GM23338 (cell line): ENCODE results near the gene TMEM132D. TPM values are rescaled to one million over a fixed set of nuclear protein-coding genes. Genes with fewer than 3 reads are reported as not detected.

Source experiments
- ATAC-seq: fragments of 200-7000 bp; cut with Tn5 transposase; 3 replicates; pipeline ENCODE4 v1.9.1; 2020
- DNase-seq: peaks from one replicate; pipeline ENCODE4 v3.0.0-alpha.2; 2015; ENCODE audit warnings: low spot score
- H2AFZ ChIP-seq: fragments of 200-600 bp; sonication (generic); 2 replicates; pipeline ENCODE4 v1.8.0; 2016; ENCODE audit warnings: antibody characterized with exemption, mild to moderate bottlenecking, moderate library complexity
- H3F3A ChIP-seq: fragments of 200-600 bp; sonication (generic); replicated peaks from 2 replicates; pipeline ENCODE4 v1.8.0; 2017; ENCODE audit warnings: antibody characterized with exemption, mixed run types, low read depth
- H3K27ac ChIP-seq: fragments of 200-600 bp; sonication (generic); 2 replicates; pipeline ENCODE4 v1.6.1; 2016; ENCODE audit warnings: low read depth
- H3K27me3 ChIP-seq: fragments of 200-600 bp; sonication (generic); 2 replicates; pipeline ENCODE4 v1.8.0; 2016; ENCODE audit warnings: mild to moderate bottlenecking, mixed run types, moderate library complexity; ENCODE audit not compliant: insufficient read depth
- H3K36me3 ChIP-seq: fragments of 200-600 bp; sonication (generic); 2 replicates; pipeline ENCODE4 v1.8.0; 2016; ENCODE audit warnings: mild to moderate bottlenecking; ENCODE audit not compliant: insufficient read depth
- H3K4me1 ChIP-seq: fragments of 200-600 bp; sonication (generic); 2 replicates; pipeline ENCODE4 v1.8.0; 2016; ENCODE audit warnings: mild to moderate bottlenecking, moderate library complexity; ENCODE audit not compliant: insufficient read depth
- H3K4me2 ChIP-seq: fragments of 200-600 bp; sonication (generic); 2 replicates; pipeline ENCODE4 v1.7.1; 2017; ENCODE audit warnings: mixed run types
- H3K4me3 ChIP-seq: fragments of 200-600 bp; sonication (generic); 2 replicates; pipeline ENCODE4 v1.6.1; 2016; ENCODE audit warnings: mixed run types
- H3K79me2 ChIP-seq: fragments of 200-600 bp; sonication (generic); replicated peaks from 2 replicates; pipeline ENCODE4 v1.8.0; 2017; ENCODE audit warnings: mild to moderate bottlenecking; ENCODE audit not compliant: insufficient read depth
- H3K9me2 ChIP-seq: fragments of 200-600 bp; sonication (generic); 2 replicates; pipeline ENCODE4 v1.8.0; 2017; ENCODE audit not compliant: insufficient read depth
- H4K20me1 ChIP-seq: fragments of 200-600 bp; sonication (generic); replicated peaks from 2 replicates; pipeline ENCODE4 v1.8.0; 2017; ENCODE audit warnings: mild to moderate bottlenecking; ENCODE audit not compliant: insufficient read depth
- H3K27ac Mint-ChIP-seq: 2 replicates; pipeline ENCODE4 v1.8.0; 2020; ENCODE audit warnings: inconsistent platforms, mild to moderate bottlenecking, moderate library complexity, mixed read lengths
- H3K27me3 Mint-ChIP-seq: 3 replicates; pipeline ENCODE4 v1.8.0; 2022; ENCODE audit warnings: low read depth, mild to moderate bottlenecking, moderate library complexity, mixed read lengths, inconsistent platforms; ENCODE audit not compliant: insufficient read depth, poor library complexity
- H3K36me3 Mint-ChIP-seq: 3 replicates; pipeline ENCODE4 v1.8.0; 2021; ENCODE audit warnings: low read depth, mild to moderate bottlenecking, inconsistent platforms, moderate library complexity, mixed read lengths
- H3K4me1 Mint-ChIP-seq: 3 replicates; pipeline ENCODE4 v1.8.0; 2020; ENCODE audit warnings: mild to moderate bottlenecking, inconsistent platforms, mixed read lengths
- H3K4me3 Mint-ChIP-seq: 3 replicates; pipeline ENCODE4 v1.8.0; 2021; ENCODE audit warnings: moderate library complexity, mild to moderate bottlenecking, inconsistent platforms, mixed read lengths
- H3K9me3 Mint-ChIP-seq: 3 replicates; pipeline ENCODE4 v1.8.0; 2020; ENCODE audit warnings: moderate library complexity, mild to moderate bottlenecking, inconsistent platforms, mixed read lengths
- CREB1 ChIP-seq: fragments of 250-450 bp; sonication (Bioruptor Pico); IDR thresholded peaks from 2 replicates; pipeline ENCODE4 v1.5.0; 2020; ENCODE audit warnings: low read depth, mild to moderate bottlenecking, moderate library complexity
- CTCF ChIP-seq, 2 experiments: fragments of 200-600 bp in 1 of 2; sonication (generic) in 1 of 2; conservative IDR thresholded peaks; 2 replicates each; pipeline versions ENCODE4 v1.5.1 to v1.6.1; 2016 to 2017; ENCODE audit warnings: antibody characterized with exemption in 2 of 2, low read depth in 2 of 2, mild to moderate bottlenecking in 2 of 2, moderate library complexity in 1 of 2
- EZH2 ChIP-seq: fragments of 200-600 bp; sonication (generic); IDR thresholded peaks from one replicate; pipeline ENCODE4 v1.8.0; 2017; ENCODE audit warnings: antibody characterized with exemption, mild to moderate bottlenecking, low read depth; ENCODE audit not compliant: unreplicated experiment
- EZH2phosphoT487 ChIP-seq: fragments of 200-600 bp; sonication (generic); IDR thresholded peaks from one replicate; pipeline ENCODE4 v1.8.1; 2018; ENCODE audit warnings: antibody characterized with exemption; ENCODE audit not compliant: unreplicated experiment
- JUNB ChIP-seq: IDR thresholded peaks from one replicate; pipeline ENCODE4 v1.6.1; 2016; ENCODE audit warnings: antibody characterized with exemption; ENCODE audit not compliant: unreplicated experiment
- NANOG ChIP-seq: IDR thresholded peaks from 2 replicates; pipeline ENCODE4 v1.6.1; 2016; ENCODE audit warnings: antibody characterized with exemption, borderline replicate concordance
- POLR2AphosphoS5 ChIP-seq: IDR thresholded peaks from 2 replicates; pipeline ENCODE4 v1.6.1; 2016; ENCODE audit warnings: antibody characterized with exemption, low read depth
- STAT1 ChIP-seq: IDR thresholded peaks from one replicate; pipeline ENCODE4 v1.6.1; 2016; ENCODE audit warnings: antibody characterized with exemption; ENCODE audit not compliant: unreplicated experiment
- ZNF114 ChIP-seq: fragments of 250-450 bp; sonication (Bioruptor Pico); IDR thresholded peaks from 2 replicates; pipeline ENCODE4 v1.5.0; 2020; ENCODE audit warnings: mild to moderate bottlenecking, moderate library complexity
- ZNF331 ChIP-seq: fragments of 250-450 bp; sonication (Bioruptor Pico); IDR thresholded peaks from 2 replicates; pipeline ENCODE4 v1.5.0; 2020; ENCODE audit warnings: low read depth, mild to moderate bottlenecking, moderate library complexity
- polyA plus RNA-seq: library from polyadenylated mRNA; unstranded; fragments of >200 nt; fragmentation: Nextera tagmentation; extraction: Ambion mirVana; gene quantifications from 2 replicates; pipeline ENCODE4 v1.2.1, GENCODE V29; 2016
- total RNA-seq: library from RNA; depleted of rRNA; stranded (reverse); fragments of >200 nt; shearing (Covaris generic); gene quantifications from 2 replicates; pipeline ENCODE4 v1.2.3, GENCODE V29; 2014
- TF ChIP-seq, protein P1 (sequence below): IDR thresholded peaks from one replicate; pipeline ENCODE4 v1.6.1; 2018; ENCODE audit warnings: antibody characterized with exemption; ENCODE audit not compliant: unreplicated experiment
- TF ChIP-seq, protein P2 (sequence below): IDR thresholded peaks from 2 replicates; pipeline ENCODE4 v1.6.1; 2016; ENCODE audit warnings: antibody characterized with exemption

Gene TMEM132D
- total and polyA plus RNA-seq, 2 experiments from 2014 or later = 0.44 to 5.3 TPM

DNA sequence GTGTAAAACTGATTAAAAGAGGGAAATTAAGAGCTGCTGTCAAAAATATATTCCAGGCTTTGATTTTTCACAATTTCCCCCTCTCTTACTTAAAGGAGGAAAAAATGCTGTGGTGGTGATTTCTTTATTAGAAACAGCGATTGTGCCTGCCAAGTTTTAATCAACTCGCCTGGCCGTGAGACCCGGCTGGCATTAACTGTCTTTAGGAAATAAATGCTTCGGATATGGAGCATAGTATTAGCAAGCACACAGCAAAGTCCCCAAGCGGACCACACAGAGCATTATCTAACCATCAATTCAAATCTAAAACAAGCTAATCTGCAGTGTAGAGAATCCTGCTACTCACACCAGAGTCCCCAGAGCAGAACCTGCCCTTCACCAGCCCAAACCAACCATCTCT, 457.1 kb downstream of the TMEM132D start (continued):
- TF ChIP-seq ZNF114 (CRISPR knock-in tag) = no peak
- no peak for TF ChIP-seq JUNB
- TF ChIP-seq NANOG = no peak
- no peak for TF ChIP-seq CTCF (conservative IDR thresholded peaks at IDR 0.05; ENCODE audit: low read depth in 2 of 2)
- TF ChIP-seq CREB1 (CRISPR knock-in tag) = no peak
- no peak for TF ChIP-seq EZH2phosphoT487

GRCh38 chr12:129440278-129440677, 463.5 kb downstream of the TMEM132D start:
- DNase-seq (no peak), ATAC-seq (no peak)
- Histone ChIP-seq H3K9me2 (no peaks in the 10 kb centered on the region), H3K79me2 (no peaks in the 10 kb centered on the region), H3F3A (no peaks in the 10 kb centered on the region), H4K20me1 (no peaks in the 10 kb centered on the region), H3K4me2 (no peak overlapping the region), H3K4me3 (no peak overlapping the region), H2AFZ (no peak overlapping the region), H3K27me3 (no peaks in the 10 kb centered on the region), H3K4me1 (no peaks in the 10 kb centered on the region), H3K36me3 (no peaks in the 10 kb centered on the region; the same call in 1 of the 2 replicates), H3K27ac (no peak overlapping the region)
- no peaks in the 10 kb centered on the region for H3K4me1 Mint-ChIP-seq
- peaks cover 42% of the 10 kb centered on the region for H3K36me3 Mint-ChIP-seq
- H3K27ac Mint-ChIP-seq = no peak overlapping the region
- peaks cover 96% of the 10 kb centered on the region for H3K9me3 Mint-ChIP-seq
- H3K27me3 Mint-ChIP-seq = peaks cover 5% of the 10 kb centered on the region
- H3K4me3 Mint-ChIP-seq = no peak overlapping the region
- no peak for TF ChIP-seq ZNF114 (CRISPR knock-in tag)
- no peak for TF ChIP-seq EZH2
- TF ChIP-seq STAT1 = no peak
- TF ChIP-seq CREB1 (CRISPR knock-in tag) = no peak
- no peak for TF ChIP-seq NANOG
- TF ChIP-seq CTCF (conservative IDR thresholded peaks at IDR 0.05; ENCODE audit: low read depth in 2 of 2) = no peak
- TF ChIP-seq, protein P1, sequence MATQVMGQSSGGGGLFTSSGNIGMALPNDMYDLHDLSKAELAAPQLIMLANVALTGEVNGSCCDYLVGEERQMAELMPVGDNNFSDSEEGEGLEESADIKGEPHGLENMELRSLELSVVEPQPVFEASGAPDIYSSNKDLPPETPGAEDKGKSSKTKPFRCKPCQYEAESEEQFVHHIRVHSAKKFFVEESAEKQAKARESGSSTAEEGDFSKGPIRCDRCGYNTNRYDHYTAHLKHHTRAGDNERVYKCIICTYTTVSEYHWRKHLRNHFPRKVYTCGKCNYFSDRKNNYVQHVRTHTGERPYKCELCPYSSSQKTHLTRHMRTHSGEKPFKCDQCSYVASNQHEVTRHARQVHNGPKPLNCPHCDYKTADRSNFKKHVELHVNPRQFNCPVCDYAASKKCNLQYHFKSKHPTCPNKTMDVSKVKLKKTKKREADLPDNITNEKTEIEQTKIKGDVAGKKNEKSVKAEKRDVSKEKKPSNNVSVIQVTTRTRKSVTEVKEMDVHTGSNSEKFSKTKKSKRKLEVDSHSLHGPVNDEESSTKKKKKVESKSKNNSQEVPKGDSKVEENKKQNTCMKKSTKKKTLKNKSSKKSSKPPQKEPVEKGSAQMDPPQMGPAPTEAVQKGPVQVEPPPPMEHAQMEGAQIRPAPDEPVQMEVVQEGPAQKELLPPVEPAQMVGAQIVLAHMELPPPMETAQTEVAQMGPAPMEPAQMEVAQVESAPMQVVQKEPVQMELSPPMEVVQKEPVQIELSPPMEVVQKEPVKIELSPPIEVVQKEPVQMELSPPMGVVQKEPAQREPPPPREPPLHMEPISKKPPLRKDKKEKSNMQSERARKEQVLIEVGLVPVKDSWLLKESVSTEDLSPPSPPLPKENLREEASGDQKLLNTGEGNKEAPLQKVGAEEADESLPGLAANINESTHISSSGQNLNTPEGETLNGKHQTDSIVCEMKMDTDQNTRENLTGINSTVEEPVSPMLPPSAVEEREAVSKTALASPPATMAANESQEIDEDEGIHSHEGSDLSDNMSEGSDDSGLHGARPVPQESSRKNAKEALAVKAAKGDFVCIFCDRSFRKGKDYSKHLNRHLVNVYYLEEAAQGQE = no peak
- no peak for TF ChIP-seq POLR2AphosphoS5
- TF ChIP-seq JUNB = no peak
- TF ChIP-seq, protein P2, sequence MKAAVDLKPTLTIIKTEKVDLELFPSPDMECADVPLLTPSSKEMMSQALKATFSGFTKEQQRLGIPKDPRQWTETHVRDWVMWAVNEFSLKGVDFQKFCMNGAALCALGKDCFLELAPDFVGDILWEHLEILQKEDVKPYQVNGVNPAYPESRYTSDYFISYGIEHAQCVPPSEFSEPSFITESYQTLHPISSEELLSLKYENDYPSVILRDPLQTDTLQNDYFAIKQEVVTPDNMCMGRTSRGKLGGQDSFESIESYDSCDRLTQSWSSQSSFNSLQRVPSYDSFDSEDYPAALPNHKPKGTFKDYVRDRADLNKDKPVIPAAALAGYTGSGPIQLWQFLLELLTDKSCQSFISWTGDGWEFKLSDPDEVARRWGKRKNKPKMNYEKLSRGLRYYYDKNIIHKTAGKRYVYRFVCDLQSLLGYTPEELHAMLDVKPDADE = no peak
- no peak for TF ChIP-seq ZNF331 (CRISPR knock-in tag)
